ENCODE data around the gene CXXC5.
"Not testable (repeated sequence)": the region's sequence is repeated elsewhere in the genome, so short reads cannot be mapped to it uniquely, and the experiment has no call there.

CXXC5 gene

DNA sequence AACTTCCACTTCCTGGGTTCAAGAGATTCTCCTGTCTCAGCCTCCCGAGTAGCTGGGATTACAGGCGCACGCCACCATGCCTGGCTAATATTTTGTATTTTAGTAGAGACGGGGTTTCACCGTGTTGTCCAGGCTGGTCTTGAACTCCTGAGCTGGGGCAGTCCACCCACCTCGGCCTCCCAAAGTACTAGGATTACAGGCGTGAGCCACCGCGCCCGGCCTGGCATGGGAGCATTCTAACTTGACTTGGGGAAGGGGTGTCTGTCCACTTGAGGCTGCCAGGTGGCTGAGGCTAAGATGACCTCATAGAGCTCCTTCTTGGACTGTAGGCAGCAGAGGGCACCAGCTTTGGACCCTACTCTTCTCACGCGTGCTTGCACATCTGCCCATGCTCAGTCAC, 65.7 kb downstream of the CXXC5 start:
- not testable (repeated sequence) for DNase-seq

DNA sequence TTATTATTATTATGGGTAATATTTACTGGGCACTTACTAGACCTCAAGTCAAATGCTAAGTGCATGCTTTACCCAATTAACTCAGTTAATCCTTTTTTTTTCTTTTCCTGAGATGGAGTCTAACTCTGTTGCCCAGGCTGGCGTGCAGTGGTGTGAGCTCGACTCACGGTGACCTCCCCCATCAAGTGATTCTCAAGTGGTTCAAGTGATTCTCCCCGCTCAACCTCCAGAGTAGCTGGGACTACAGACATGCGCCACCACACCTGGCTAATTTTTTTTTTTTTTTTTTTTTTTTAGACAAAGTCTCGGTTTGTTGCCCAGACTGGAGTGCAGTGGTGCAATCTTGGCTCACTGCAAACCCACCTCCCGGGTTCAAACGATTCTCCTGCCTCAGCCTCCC, 69.1 kb downstream of the CXXC5 start:
- no peak for DNase-seq

DNA sequence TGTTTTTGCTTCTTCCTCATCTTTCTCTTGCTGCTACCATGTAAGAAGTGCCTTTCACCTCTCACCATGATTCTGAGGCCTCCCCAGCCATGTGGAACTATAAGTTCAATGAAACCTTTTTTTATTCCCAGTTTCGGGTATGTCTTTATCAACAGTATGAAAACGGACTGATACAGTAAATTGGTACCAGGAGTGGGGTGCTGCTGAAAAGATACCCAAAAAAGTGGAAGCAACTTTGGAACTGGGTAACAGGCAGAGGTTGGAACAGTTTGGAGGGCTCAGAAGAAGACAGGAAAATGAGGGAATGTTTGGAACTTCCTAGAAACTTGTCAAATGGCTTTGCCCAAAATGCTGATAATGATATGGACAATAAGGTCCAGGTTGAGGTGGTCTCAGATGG, 70.3 kb downstream of the CXXC5 start:
- not testable (repeated sequence) for DNase-seq

DNA sequence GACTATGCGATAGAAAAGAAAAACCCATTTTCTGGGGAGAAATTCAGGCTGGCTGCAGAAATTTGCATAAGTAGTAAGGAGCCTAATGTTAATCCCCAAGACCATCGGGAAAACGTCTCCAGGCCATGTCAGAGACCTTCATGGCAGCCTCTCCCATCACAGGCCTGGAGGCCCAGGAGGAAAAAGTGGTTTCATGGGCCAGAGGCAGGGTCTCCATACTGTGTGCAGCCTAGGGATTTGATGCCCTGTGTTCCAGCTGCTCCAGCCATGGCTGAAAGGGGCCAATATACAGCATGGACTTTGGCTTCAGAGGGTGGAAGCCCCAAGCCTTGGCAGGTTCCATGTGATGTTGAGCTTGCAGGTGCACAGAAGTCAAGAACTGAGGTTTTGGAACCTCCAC, 71.8 kb downstream of the CXXC5 start:
- DNase-seq = not testable (repeated sequence)

DNA sequence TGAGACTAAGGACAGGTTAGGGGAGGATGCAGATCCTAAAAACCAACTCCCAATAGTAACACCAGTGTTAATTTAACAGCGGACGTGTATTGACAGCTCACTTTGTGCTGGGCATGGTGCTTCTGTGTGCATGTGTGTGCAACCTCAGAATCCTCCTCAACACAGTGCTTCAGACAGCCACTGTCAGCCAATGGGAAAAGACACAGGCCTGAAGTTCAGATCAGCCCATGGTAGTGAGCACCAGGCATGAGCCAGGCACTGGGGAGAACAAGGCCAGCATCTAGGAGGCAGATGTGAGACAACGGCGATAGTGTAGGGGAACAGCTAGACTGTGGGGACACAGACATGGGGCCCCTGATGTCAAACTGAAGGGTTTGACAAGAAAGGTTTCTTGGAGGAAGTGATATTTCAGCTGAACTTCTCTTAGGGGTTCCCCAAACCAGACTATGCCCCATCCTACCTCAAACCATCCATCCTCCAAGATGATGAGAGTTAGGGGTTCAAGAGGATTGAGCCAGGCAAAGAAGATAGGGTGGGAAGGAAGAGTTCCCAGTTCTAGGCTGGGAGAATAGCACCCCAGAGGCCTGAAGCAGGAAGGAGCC, 75.9 kb downstream of the CXXC5 start:
- DNase-seq = no peak

DNA sequence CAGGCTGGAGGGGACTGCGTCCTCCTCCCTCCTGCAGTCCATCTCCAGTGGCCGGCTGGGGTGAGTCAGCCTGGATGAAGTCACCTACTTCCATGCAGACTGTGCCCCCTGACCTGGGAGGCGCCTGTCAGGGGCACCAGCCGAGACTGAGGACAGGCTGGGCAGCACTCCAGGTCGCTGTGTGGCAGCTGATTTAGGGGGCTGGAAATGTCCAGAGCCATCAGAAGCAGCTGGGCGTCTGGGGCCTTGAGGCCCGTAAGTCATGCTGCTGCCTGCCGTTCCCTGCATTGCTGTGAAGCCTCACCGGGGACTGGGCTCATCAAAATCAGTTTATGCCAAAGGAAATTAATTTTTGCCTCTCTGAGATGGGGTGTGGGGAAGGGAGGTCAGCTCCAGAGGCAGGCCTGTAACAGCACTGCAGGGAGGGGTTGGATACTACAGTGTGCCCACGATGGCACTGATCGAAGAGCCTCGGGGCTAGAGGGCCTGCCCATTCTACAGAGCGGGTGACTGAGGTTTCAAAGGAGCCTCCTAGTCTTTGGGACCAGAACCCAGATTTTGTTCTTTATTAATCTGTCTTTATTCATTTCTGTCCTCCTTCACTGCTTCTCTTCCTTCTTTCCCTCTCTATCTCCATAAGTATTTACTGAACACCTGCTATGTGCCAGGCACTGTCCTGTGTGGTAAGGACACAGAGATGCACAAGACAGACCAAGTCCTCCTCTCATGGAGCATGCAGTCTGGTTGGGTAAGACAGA, 77.1 kb downstream of the CXXC5 start:
- DNase-seq = no peak

DNA sequence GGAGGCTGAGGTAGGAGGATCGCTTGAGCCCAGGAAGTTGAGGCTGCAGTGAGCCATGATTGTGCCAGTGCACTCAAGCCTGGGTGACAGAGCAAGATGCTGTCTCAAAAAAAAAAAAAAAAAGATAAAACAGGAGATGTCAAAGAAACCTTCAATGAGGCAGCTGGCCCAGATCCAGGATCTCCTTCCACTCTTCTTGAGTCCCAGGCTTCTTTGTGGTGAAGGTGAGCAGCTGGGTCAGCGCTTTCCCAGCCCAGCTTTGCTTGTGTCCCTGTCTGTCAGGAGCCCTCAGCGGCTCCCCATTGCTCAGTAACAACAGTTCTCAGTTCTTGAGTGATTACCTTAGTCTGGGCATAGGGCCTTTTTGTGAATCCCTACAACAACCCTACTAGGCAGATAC, 78.1 kb downstream of the CXXC5 start:
- DNase-seq = no peak

DNA sequence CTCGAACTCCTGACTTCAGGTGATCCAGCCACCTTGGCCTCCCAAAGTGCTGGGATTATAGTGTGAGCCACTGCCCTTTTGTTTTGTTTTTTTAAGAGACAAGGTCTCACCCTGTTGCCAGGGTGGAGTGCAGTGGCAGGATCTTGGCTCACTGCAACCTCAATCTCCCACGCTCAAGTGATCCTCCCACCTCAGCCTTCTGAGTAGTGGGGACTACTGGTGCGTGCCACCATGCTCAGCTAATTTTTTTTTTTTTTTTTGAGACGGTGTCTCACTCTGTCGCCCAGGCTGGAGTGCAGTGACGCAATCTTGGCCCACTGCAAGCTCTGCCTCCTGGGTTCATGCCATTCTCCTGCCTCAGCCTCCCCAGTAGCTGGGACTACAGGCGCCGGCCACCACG, 79.5 kb downstream of the CXXC5 start:
- not testable (repeated sequence) for DNase-seq

DNA sequence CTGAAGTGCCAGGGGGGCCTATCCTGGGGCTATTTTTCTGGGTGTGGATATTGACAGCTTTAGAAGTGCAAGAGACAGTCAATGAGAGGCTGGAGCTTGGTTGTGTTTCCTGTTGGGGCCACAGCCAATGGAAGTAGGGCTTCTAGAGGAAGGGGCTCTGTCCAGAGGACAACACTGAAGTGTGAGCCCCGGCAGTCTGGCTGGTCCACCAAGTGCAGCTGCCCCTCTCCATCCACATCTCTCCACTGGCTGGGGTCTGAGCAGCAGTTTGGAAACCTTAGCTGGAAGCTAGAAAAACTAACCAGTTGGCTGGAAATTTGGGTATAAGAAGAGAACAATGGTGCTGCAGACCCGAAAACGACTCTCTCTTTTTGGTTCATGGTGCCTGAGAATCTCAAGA, 83.1 kb downstream of the CXXC5 start:
- no peak for DNase-seq

DNA sequence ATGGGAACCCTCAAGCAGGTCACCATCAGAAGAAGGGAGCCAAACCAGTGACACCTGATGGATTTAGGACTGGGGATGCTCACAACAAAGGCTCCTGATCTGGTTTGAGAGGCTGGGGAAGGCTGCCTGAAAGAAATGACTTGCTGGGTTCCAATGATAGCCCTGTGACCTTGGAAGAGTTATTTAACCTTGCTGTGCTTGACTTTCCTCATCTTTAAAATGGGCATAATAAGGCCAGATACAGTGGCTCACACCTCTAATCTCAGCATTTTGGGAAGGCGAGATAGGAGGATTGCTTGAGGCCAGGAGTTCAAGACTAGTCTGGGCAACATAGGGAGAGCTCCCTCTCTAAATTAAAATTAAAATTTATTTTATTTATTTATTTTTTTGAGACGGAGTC, 83.9 kb downstream of the CXXC5 start:
- DNase-seq = no peak

DNA sequence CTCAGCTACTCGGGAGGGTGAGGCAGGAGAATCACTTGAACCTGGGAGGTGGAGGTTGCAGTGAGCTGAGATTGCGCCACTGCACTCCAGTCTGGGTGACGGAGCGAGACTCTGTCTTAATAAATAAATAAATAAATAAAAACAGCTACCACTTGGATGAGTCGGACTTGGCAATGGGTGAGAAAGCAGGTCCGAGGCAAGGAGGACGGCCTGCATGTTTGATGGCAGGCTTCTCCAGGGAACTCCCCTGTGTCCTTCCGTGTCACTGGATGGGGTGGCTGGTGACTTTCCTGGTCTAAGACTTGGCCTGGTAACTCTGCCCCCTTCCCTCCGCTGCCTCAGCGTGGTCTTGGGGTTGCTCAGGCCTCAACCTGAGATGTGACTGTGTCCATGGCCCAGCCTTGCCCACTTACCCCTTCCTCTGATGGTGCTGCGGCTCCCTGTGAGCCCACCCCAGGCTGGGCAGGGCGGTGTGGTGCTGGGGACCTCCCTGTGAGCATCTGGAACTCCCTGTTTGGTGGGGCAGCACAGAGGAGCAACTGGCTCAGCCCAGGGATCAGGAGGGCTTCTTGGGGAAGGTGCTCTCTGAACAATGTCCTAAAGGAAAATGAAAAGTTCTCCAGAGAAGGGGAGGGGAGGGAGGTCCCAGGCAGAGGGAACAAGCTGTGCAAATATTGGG, 85.0 kb downstream of the CXXC5 start:
- no peak for DNase-seq

Measured in CD4-positive, alpha-beta T cell treated with Interleukin-4 for 4 hours (primary cell).